AG09309 (cell line): ENCODE data around the gene DIMT1.

Experiments
- DNase-seq: peaks from one replicate; pipeline ENCODE4 v3.0.0-alpha.2; 2010; ENCODE audit warnings: low read depth
- H3K4me3 ChIP-seq: 2 replicates; pipeline ENCODE4 v1.5.1; 2011; ENCODE audit warnings: mild to moderate bottlenecking, low read depth, low read length, moderate library complexity; ENCODE audit not compliant: control insufficient read depth
- CTCF ChIP-seq: IDR thresholded peaks from 2 replicates; pipeline ENCODE4 v1.5.1; 2011; ENCODE audit warnings: mild to moderate bottlenecking, low read depth, low read length, inconsistent platforms; ENCODE audit not compliant: insufficient read depth, control insufficient read depth; ENCODE audit errors: missing control alignments

Gene DIMT1

DNA sequence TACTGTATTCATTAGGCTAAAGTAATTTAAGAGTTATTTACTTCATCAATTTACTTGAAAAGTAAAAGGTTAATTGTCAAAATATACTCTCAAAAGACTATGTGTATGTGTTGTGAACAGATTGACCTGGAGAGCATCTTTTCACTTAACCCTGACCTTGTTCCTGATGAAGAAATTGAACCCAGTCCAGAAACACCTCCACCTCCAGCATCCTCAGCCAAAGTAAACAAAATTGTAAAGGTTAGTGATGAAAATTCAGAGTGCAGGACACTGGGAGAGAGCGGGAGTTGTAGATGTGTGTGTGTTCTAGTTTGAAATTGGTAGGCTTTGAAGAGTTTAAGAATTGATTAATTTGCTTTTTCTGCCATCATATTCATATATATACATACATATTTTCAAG lies 55.8 kb downstream of the DIMT1 start:
- no peak for DNase-seq
- TF ChIP-seq CTCF: no peak

DNA sequence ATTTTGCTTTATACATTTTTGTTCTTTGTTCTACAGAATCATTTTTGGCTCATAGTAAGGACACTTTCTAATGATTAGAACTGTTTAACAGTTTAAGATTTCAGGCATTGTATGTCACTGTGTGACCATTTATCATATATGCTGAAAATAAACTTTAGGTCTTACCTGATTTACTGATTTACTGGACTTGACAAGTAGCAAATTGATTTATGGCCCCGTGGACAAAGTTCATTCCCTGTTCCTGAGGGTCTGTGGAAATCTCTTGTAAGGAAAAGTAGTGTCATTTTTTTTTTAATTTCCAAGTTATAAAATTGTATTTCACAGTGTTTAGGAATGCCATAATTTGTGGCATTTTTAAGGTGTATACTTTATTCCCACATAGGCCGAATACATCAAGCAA lies 57.0 kb downstream of the DIMT1 start:
- DNase-seq: no peak
- TF ChIP-seq CTCF: no peak
- H3K4me3 ChIP-seq: no peak overlapping the region

More for the DNA sequence above, 55.8 kb downstream of the DIMT1 start:
- H3K4me3 ChIP-seq: no peak overlapping the region

DNA sequence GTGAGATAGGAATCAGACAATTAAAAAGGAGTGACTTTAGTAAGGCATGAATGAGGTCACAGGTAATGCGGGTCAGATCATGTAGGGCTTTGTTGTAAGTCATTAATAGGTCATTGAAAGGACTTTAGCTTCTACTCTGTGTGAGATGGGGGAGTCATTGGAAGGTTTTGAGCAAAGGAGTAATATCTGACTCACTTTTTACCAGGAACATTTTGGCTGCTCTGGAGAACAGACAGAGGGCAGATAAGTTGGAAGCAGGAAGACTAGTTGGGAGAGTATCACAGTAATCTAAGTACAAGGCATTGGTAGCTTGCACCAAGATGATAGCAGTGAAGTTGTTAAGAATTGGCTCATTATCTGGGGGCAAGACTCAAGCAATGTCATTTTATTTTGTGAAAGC lies 60.3 kb downstream of the DIMT1 start:
- no peak for DNase-seq
- H3K4me3 ChIP-seq: no peak overlapping the region
- TF ChIP-seq CTCF: no peak

DNA sequence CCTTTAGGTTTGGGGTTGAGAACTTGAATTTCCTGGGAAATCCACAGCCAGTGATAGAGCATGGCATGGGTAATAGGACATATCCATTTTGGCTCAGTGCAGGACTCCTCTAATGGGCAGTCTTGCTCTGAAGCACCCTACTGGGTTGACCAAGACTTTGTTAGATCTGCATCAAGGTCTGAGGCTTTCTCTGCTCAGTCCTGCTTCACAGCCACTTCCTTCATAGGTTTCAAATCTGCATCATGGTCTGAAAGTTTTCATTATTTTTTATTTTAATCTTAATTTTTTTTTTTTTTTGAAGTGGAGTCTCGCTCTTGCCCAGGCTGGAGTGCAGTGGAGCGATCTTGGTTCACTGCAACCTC lies 61.2 kb downstream of the DIMT1 start:
- TF ChIP-seq CTCF: no peak
- H3K4me3 ChIP-seq: no peak overlapping the region
- no peak for DNase-seq

- no peak for DNase-seq
- H3K4me3 ChIP-seq: no peak overlapping the region
- no peak for TF ChIP-seq CTCF
Observed at GRCh38 chr5:62341783-62342475, 61.8 kb downstream of the DIMT1 start.

- no peak for DNase-seq
- no peak for TF ChIP-seq CTCF
- H3K4me3 ChIP-seq: no peak overlapping the region
Observed at GRCh38 chr5:62340979-62341378, 62.7 kb downstream of the DIMT1 start.

GRCh38 chr5:62340392-62340791 lies 63.3 kb downstream of the DIMT1 start:
- DNase-seq: no peak
- TF ChIP-seq CTCF: peak; percentile 15
- no peak overlapping the region for H3K4me3 ChIP-seq
